Measurements from ENCODE around the gene SBF1.
"Not testable (repeated sequence)": the region's sequence is repeated elsewhere in the genome, so short reads cannot be mapped to it uniquely, and the experiment has no call there.

SBF1 gene

GRCh38 chr22:50444663-50445062, 30.2 kb downstream of the SBF1 start:
- DNase-seq: no peak

DNA sequence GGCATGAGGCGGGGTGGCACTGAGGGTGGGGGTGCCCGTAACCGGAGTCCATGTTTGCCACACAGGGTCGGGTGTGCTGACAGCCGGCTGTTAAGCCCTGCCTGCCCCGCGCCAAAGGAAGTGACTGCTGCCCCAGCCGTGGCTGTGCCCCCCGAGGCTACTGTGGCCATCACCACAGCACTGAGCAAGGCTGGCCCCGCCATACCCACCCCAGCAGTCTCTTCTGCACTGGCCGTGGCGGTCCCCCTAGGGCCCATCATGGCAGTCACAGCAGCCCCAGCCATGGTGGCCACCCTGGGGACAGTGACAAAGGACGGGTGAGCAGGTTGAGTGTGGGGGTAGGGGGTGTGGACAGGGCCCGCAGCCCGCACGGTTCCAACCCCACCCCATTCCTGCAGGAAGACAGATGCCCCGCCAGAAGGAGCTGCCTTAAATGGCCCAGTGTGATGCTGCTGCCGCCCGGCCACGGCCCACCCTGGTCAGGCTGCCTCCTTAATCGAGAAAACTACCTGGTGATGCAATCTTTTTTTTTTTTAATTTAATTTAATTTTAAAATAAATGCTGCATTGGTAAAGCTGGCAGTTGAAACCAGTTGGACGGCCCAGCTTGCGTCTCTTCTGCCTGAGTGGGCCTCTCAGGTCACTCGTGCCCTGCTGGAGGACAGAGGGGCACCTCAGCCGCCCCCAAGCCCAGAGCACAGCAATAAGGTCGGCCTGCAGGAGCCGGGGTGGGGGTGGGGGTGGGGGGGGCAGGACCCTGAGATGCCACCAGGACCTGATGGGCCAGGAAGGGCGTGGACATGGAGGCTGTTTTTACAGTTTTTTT, 30.8 kb downstream of the SBF1 start:
- no peak for DNase-seq

DNA sequence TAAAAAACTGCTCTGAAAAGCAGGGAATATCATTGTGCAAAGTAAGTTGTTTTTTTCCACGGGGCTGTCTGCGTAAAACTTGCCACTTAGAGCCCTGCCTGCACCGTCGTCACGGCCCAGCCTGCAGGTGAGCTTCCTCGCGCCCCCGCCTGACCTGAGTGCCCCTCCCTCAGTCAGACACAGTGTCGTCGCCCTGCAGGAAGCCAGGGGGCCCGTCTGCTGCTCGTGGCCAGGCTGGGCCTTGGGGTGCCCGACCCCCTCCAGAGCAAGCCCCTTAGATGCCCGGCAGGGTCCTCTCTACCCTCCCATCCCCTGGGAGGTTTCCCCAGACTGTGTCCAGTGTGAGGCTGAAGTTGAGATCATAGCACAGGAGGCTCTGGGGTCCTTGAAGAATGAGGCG, 31.6 kb downstream of the SBF1 start:
- DNase-seq: no peak

- no peak for DNase-seq
These were observed 33.3 kb downstream of the SBF1 start for GRCh38 chr22:50441428-50441993.

- no peak for DNase-seq
These were observed 34.1 kb downstream of the SBF1 start for GRCh38 chr22:50440544-50441249.

GRCh38 chr22:50439871-50440331, 34.9 kb downstream of the SBF1 start:
- no peak for DNase-seq

DNA sequence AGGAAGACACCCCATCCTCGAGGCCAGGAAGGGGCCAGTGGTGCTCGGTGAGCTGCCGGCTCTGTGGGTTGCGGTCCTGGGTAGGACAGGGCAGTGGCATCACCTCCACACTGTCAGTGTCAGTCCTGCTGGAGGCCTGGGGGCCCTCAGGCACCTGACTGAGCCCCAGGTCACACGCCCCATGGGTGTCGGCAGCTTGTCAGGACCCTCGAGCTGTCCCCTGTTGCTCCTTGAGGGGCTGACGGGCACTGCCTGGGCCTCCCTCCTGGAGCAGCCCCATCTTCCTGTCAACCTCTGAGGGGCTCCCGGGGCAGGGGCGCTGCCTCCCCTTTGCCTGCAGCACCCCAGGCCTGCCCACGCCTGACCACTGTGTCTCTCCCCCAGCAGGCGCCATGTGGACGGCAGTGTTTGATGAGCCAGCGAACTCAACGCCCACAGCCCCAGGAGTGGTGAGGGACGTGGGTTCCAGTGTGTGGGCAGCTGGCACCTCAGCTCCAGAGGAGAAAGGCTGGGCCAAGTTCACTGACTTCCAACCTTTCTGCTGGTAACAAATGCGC, 35.4 kb downstream of the SBF1 start:
- no peak for DNase-seq

GRCh38 chr22:50438305-50439275, 36.2 kb downstream of the SBF1 start:
- no peak for DNase-seq

DNA sequence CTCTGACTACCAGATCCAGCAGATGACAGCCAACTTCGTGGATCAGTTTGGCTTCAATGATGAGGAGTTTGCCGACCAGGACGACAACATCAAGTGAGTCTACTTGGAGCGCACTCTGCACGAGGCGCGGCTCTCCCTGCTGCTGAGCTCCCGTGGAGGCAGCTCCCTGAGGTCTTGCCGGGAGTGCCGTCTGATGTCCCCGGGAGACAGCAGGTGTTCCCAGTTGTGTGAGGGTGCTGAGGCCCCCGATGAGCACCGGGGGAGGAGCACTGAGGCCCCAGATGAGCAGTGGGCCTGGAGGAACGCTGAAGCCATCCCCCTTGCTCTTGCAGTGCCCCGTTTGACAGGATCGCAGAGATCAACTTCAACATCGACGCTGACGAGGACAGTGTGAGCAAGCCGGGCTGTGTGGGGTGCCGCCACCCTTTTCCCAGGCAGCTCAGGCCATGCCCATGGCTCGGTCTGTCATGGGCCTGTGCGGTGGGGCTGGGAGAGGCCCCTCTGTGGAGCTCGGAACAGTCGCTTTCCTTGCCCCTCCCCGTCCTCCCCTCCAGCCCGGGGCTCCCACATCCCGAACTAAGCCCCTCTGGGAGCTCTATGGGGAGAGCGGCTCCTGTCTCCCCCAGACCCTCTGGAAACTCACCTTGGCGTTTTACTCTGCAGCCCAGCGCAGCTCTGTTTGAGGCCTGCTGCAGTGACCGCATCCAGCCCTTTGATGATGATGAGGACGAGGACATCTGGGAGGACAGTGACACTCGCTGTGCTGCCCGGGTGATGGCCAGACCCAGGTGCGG, 37.1 kb downstream of the SBF1 start:
- no peak for DNase-seq

DNA sequence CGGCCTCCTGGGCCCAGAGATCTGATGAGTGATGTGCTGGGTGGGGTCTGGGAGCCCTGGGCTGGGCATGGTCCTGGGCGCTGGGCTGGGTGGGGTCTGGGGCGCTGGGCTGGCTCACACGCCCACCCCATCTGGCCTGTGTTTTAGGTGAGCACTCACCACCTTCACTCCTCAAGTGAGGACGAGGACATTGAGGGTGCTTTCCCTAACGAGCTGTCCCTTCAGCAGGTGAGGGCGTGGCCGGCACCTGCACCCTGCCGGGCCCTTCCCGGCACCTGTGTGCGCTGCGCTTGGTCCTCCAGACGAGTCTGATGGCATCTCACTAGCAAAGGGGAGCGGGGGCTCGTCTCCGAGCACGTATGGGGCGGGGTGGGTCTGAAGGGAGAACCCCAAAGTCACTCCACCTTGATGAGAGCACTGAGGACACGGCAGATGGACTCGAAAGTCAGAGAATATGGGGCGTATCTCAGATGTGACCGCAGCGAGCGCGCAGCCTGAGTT, 37.9 kb downstream of the SBF1 start:
- no peak for DNase-seq

- no peak for DNase-seq
These were observed 38.6 kb downstream of the SBF1 start for GRCh38 chr22:50436015-50436830.

DNA sequence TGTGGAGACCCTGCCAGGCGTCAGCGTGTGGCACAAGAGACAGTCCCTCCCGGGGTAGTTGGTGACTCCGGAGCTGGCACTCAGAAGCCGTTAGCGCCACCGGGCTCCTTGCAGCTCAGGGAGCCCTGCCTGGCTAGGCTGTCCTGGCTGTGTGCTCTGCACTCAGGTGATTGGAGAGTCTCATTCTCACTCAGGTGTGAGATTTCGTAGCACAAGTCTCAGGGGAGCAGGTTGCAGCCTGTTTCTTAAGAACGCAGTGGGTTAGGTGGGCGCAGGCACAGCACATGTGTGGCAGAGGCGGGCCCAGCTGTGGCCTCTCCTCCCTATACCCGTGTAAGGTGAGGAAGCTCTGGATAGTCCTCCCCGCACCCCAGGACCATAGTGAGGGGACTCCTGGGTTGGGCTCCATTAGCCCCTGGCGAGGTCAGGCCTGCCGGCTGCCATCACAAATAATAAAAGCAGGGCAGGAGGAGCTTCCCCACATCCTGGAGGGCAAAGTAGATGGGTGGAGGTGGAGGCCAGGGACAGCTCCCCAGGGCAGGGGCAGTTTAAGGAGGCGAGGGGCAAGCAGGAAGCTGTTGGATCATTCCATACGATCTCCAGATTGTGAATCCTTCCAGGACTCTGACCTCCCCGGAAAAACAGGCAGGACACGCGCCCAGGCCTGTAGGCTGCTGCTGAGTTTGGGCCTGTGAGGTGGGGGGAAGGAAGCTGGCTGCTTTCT, 39.4 kb downstream of the SBF1 start:
- DNase-seq: no peak

DNA sequence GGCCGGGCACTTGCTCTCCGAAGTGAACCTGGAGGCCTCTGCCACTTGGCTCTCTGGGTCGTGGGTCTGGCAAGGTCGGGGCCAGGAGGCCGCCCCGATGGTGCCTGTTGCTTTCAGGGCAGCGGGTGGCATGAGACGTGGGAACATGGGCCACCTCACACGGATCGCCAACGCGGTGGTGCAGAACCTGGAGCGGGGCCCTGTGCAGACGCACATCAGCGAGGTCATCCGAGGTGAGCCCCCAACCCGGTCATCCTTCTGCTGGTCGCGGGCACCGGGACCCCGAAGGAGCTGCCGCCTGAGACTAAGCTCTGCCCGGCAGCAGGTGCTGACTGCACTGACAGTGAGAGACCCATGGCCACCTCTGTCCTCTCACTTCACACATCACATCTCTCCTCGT, 40.0 kb downstream of the SBF1 start:
- no peak for DNase-seq

GRCh38 chr22:50432877-50433510, 41.8 kb downstream of the SBF1 start:
- not testable (repeated sequence) for DNase-seq

GRCh38 chr22:50432131-50432876, 42.5 kb downstream of the SBF1 start:
- no peak for DNase-seq

DNA sequence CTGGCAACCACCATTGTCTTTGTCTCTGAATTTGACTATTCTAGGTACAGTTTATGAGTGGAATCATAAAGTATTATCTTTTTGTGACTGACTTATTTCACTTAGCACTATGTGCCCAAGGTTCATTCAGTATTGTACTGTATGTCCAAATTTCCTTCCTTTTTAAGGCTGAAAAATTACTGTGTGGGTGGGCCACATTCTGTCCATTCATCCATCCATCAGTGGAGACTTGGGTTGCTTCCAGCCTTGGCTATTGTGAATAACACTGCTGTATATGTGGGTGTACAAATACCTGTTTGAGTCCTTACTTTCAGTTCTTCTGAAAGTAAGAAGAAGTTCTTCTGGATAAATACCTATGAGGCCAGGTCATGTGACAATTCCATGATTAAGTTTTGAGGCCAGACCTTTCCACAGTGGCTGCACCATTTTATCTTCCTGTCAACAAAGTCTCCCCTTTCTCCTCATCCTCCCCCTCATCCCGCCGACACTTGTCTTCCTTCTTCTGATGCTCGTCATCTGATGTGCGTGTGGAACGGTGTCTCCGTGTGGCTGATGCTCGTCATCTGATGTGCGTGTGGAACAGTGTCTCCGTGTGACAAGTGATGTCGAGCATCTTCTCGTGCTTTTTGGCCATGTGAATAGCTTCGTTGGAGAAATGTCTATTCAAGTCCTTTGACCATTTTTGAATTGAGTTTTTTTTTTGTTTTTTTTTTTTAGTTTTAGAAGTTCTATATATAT, 49.5 kb downstream of the SBF1 start:
- no peak for DNase-seq

DNA sequence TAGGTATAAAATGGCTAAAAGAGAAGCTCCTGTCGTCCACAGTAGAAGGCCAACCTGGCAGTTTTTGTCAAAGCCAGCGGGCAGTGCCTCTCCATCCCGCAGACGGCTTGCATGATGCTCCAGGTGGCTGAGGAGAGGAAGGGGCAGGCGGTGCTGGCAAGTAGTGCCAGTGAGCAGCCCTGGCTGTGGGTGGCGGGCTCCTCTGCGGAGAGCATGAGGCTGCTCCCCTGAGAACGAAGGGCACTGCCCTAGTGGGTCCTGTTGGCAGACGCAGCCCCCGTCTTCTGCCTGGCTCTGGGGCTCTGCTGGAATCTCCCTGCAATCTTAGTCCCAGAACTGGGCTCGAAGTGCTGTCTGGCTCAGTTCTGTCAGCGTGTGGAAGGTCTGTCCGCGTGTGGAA, 50.9 kb downstream of the SBF1 start:
- DNase-seq: no peak
